ENCODE measurements around the gene SPSB2.

The SPSB2 gene

GRCh38 chr12:6831450-6831995, 41.6 kb downstream of the SPSB2 start:
- no peak for DNase-seq (ENCODE audit: low read depth in 3 of 3)

DNA sequence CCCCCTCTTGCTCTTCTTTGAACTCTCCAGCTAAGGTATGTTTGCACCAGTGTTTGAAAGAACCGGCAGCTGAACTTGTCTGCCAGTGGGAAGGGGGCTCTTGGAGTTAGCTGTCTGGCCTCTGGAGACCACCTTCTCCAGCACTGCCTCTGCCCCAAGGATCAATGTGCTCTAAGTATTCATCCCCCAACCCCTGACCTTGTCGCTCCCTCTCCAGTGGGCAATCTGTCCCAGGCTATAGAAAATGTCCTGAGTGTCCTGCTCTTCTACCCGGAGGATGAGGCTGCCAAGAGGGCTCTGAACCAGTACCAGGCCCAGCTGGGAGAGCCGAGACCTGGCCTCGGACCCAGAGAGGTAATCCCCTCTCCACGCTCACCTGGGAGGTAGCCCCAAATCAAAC, 42.1 kb downstream of the SPSB2 start:
- no peak for DNase-seq (ENCODE audit: low read depth in 3 of 3)

- no peak for DNase-seq (ENCODE audit: low read depth in 3 of 3)
Observed at GRCh38 chr12:6830286-6830890, 42.7 kb downstream of the SPSB2 start.

DNA sequence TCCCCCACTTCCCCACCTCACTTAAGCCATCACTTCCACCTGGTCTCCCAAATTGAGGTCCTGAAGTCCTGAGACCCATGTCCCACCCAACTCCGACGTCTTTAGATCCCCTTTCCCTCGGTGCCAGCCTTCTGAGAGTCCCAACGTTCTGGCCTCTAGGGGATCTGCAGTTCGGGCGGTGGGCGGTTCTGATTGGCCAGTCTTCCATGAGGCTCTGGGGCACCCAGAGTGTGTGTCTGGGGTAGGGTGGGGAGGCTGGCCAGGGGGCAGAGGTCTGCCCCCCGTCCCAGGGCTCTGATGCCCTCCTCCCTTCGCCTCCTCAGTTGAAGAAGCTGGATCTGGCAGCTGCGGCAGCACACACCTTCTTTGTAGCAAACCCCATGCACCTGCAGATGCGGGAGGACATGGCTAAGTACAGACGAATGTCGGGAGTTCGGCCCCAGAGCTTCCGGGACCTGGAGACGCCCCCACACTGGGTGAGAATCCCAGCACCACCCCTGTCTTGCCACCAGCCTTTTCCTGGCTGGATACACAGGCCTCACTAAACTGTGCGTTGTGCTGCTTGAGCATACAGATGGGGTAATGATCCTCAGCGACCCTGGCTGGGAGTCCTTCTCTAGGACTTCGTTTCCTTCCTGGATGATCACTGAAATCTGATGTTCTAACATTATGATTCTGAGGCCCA, 43.4 kb downstream of the SPSB2 start:
- DNase-seq (ENCODE audit: low read depth in 3 of 3) = no peak

DNA sequence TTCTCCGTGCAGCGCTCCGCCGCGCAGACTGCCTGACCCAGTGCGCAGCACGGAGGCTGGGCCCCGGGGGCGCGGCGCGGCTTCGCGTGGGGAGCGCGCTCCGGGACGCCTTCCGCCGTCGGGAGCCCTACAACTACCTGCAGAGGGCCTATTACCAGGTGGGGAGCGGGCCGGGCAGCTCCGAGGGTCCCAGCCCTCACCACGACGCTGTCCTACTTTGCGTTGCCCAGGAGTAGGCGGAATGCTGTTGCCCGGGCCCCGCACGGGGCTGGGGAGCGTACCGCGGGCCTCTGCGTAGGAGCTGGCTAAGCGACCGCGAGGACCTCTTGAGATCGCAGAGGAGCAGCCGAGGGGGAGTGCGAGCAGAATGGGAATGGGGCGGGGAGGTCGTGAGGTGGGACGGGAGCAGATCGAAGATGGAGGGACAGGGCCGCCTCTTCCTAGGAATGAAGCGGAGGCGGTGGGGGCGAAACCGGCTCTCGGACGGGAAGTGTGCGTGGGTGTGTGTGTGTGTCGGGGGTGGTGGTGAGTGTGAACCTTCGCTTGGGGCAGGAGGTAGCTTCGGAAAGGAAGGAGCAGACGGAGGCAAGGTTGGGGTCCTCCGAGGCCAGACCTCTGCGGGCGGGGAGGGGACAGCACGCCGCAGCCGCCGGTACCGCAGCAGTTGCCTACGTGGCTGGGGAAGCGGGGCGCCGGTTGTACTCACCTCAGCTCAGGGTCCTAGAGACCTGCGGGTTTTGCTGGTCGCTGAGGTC, 44.1 kb downstream of the SPSB2 start:
- no peak for DNase-seq (ENCODE audit: low read depth in 3 of 3)

DNA sequence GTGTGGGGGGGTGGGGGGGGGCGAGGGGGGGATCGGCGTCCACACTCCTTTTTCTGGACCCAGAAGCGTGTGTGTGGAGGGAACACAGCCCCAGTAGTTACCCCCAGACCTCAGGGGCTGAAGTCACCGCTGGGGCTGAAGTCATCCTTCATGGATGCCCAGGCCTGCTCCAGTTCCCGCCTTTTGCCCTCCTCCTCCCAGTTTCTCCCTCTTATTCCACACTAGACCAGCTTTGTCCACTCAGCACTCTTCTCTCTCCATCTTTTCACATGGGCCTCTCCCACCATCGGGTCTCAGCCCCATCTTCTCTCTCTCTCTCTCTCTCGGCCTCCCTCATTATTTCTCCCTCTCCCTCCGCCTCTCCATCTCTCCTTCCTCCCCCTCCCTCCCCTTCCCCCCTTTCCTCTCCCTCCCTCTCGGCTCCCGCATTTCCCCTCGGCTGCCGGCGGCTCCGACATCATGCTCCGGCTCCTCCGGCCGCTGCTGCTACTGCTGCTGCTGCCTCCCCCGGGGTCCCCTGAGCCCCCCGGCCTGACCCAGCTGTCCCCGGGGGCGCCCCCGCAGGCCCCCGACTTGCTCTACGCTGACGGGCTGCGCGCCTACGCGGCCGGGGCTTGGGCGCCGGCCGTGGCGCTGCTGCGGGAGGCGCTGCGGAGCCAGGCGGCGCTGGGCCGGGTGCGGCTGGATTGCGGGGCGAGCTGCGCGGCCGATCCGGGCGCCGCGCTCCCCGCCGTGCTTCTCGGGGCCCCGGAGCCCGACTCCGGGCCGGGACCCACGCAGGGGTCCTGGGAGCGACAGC, 44.9 kb downstream of the SPSB2 start, which contains the start of gene P3H3:
P3H3 (plus strand) TSS at position 426 of the 799 bp plus-strand sequence; CDS start at position 460, 34 bp downstream.
- no peak for DNase-seq (ENCODE audit: low read depth in 3 of 3)

- DNase-seq (ENCODE audit: low read depth in 3 of 3) = peak in 2 of 3 donors; percentile 29 to 70
Observed at GRCh38 chr12:6827437-6827911, 45.6 kb downstream of the SPSB2 start.

DNA sequence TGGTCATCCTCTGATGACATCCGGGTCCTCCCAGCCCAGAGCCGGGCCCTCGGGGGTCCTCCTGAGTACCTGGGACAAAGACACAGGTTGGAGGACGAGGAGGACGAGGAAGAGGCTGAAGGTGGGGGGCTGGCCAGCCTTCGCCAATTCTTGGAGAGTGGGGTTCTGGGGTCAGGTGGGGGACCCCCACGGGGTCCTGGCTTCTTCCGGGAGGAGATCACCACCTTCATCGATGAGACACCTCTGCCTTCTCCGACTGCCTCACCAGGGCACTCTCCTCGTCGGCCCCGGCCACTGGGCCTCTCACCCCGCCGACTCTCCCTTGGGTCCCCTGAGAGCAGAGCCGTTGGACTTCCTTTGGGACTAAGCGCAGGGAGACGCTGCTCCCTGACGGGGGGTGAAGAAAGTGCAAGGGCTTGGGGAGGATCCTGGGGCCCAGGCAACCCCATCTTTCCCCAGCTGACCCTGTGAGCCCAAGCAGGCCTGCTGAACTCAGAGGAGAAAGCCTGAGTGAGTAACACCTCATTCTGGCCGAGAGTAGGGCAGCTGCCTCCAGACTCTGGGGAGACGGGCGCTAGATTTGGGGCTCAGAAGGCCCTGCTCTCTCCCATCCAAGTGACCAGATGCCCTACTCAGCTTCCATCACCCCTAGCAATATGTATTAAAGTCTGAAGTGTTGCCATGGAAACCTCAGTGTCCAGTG, 46.2 kb downstream of the SPSB2 start:
- DNase-seq (ENCODE audit: low read depth in 3 of 3) = no peak

DNA sequence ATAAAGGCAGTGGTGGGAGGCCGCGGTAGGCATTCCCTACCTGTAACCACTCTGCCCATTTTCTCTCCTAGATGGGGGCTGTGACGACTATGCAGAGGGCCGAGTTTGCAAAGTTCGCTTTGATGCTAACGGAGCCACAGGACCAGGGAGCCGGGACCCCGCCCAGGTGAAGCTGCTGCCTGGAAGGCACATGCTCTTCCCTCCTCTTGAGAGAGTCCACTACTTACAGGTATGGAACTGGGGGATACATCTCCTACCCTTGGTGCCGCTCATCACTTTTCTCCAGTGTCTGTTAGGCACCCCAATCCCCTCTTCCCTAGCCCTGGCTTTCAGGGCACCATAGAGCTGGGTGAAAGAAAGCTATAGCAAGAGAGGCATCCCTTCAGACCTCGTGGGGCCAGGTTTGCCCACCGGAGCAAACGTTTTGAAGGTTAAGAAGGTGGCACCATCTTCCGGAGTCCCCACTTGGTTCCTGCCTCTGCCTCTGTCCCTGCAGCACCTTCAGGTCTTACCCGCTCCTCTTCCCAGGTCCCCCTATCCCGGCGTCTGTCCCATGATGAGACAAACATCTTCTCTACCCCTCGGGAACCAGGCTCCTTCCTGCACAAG, 46.9 kb downstream of the SPSB2 start:
- no peak for DNase-seq (ENCODE audit: low read depth in 3 of 3)

GRCh38 chr12:6825398-6826124, 47.5 kb downstream of the SPSB2 start:
- DNase-seq (ENCODE audit: low read depth in 3 of 3) = peak; percentile 63 to 81 (median 79)

GRCh38 chr12:6824901-6825381, 48.2 kb downstream of the SPSB2 start:
- DNase-seq (ENCODE audit: low read depth in 3 of 3) = no peak

- DNase-seq (ENCODE audit: low read depth in 3 of 3) = no peak
Observed at GRCh38 chr12:6824085-6824775, 48.9 kb downstream of the SPSB2 start.

GRCh38 chr12:6823182-6824084, 49.7 kb downstream of the SPSB2 start:
- DNase-seq (ENCODE audit: low read depth in 3 of 3) = no peak

DNA sequence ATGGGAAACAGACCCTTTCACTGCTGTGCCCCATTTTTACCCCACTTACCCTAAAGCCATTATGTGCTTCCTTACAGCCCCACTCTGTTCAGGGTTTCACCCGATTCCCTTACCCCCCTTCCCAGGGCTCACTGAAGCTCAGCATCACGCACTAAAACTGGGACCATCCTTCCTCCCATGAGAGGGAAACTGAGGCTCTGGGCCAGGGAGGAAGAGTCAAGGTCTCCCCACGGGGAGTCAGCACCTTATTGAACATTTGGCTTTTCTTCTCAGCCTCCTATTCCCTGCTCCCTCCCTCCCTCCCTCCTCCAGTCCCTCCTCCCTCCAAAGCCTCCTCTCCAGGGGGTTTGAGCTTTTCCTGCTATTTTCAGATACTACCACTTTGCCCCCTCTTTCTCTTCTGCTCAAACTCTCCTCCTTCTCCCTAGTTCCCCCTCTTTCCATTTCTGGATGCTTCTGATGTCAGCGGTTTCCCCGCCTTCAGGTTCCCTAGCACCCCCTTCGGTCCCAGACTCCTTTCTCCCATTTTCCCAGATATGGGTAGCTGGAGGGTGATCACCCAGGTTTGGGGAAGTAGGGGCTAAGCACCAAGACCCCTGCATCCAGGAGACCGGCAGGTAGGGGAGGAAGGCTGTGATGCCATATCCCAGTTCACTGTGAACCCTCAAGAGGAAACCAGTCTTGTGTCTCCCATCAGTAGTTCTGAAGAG, 50.5 kb downstream of the SPSB2 start:
- no peak for DNase-seq (ENCODE audit: low read depth in 3 of 3)

GRCh38 chr12:6821591-6822425, 51.3 kb downstream of the SPSB2 start, which contains the start of gene GPR162:
GPR162 (plus strand) TSS chr12:6821821; CDS start chr12:6823899, 2,078 bp downstream.
- DNase-seq (ENCODE audit: low read depth in 3 of 3) = no peak

Data from stimulated activated CD4-positive, alpha-beta T cell treated with anti-CD3 and anti-CD28 coated beads, TNF-alpha, amount 100 ng/mL, for 48 hours (primary cell).